Gastroesophageal sphincter (tissue), 4 donors: ENCODE measurements around the gene NR2F6. TPM values are rescaled to one million over a fixed set of nuclear protein-coding genes. Genes with fewer than 3 reads are reported as not detected.

ENCODE experiments used
- ATAC-seq: fragments of 150-250 bp; one replicate; pipeline ENCODE4 v1.9.1; 2016; ENCODE audit warnings: mild to moderate bottlenecking, moderate library complexity
- H3K27ac ChIP-seq, 4 donors: fragments of 200-600 bp; sonication (generic) in 3 of 4; 1 replicate in 3 of 4; 2 replicates in 1 of 4; pipeline ENCODE4 v1.5.1; 2016 to 2019
- H3K27me3 ChIP-seq: fragments of 200-600 bp; sonication (generic); one replicate; pipeline ENCODE4 v1.5.1; 2019
- H3K36me3 ChIP-seq, 2 donors: fragments of 200-600 bp; sonication (generic); one replicate each; pipeline ENCODE4 v1.5.1; 2019; ENCODE audit warnings: control low read depth in 1 of 2
- H3K4me1 ChIP-seq, 3 donors: fragments of 200-600 bp; sonication (generic); 1 replicate in 2 of 3; 2 replicates in 1 of 3; pipeline ENCODE4 v1.5.1; 2016 to 2019; ENCODE audit warnings: control low read depth in 2 of 3
- H3K4me3 ChIP-seq, 2 donors: fragments of 200-600 bp; sonication (generic); one replicate each; pipeline ENCODE4 v1.5.1; 2019; ENCODE audit warnings: mild to moderate bottlenecking in 1 of 2, moderate library complexity in 1 of 2
- H3K9me3 ChIP-seq, 3 donors: fragments of 200-600 bp; sonication (generic); one replicate each; pipeline ENCODE4 v1.5.1; 2017 to 2019; ENCODE audit warnings: control low read depth in 2 of 3
- EP300 ChIP-seq: sonication (generic); formaldehyde crosslinking; IDR thresholded peaks from one replicate; pipeline ENCODE4 v1.6.1; 2017; ENCODE audit warnings: antibody characterized with exemption, mild to moderate bottlenecking
- POLR2A ChIP-seq, 2 donors: fragments of 450-650 bp; IDR thresholded peaks; one replicate each; pipeline ENCODE4 v1.6.1; 2017; ENCODE audit warnings: antibody characterized with exemption in 2 of 2, mild to moderate bottlenecking in 2 of 2, moderate library complexity in 1 of 2
- POLR2AphosphoS5 ChIP-seq: sonication (generic); formaldehyde crosslinking; IDR thresholded peaks from one replicate; pipeline ENCODE4 v1.6.1; 2017; ENCODE audit warnings: antibody characterized with exemption
- WGBS, 2 donors: methylation state at CpG; one replicate each; pipeline ENCODE4 v1.1.5; 2018; ENCODE audit warnings: low coverage in 1 of 2; 5-methylcytosine and 5-hydroxymethylcytosine counted together
- total RNA-seq, 4 donors: library from RNA; depleted of rRNA; stranded (reverse); fragments of >200 nt; gene quantifications; one replicate each; pipeline ENCODE4 v1.1.0, GENCODE V29; 2016
- TF ChIP-seq, protein P1 (sequence below), 4 experiments: fragments of 200-600 bp in 2 of 4; fragments of 450-650 bp in 2 of 4; sonication (generic) in 1 of 4; IDR thresholded peaks; one replicate each; pipeline ENCODE4 v1.5.1; 2017 to 2019; ENCODE audit warnings: antibody characterized with exemption in 4 of 4, mild to moderate bottlenecking in 2 of 4, moderate library complexity in 2 of 4

NR2F6 gene
- total RNA-seq, 4 donors from 2014 or later: 33.9 to 71.9 (median 60.2) TPM

- no peak overlapping the region for H3K27ac ChIP-seq
- WGBS, 2 donors: 80 to 83% methylated on average over 1 to 2 of the region's 13 CpGs
- no peak overlapping the region for H3K4me3 ChIP-seq
- H3K27me3 ChIP-seq: no peaks in the 10 kb centered on the region
- TF ChIP-seq POLR2A (IDR thresholded peaks at IDR 0.05) (no peak), POLR2AphosphoS5 (no peak), EP300 (no peak)
- TF ChIP-seq, protein P1, sequence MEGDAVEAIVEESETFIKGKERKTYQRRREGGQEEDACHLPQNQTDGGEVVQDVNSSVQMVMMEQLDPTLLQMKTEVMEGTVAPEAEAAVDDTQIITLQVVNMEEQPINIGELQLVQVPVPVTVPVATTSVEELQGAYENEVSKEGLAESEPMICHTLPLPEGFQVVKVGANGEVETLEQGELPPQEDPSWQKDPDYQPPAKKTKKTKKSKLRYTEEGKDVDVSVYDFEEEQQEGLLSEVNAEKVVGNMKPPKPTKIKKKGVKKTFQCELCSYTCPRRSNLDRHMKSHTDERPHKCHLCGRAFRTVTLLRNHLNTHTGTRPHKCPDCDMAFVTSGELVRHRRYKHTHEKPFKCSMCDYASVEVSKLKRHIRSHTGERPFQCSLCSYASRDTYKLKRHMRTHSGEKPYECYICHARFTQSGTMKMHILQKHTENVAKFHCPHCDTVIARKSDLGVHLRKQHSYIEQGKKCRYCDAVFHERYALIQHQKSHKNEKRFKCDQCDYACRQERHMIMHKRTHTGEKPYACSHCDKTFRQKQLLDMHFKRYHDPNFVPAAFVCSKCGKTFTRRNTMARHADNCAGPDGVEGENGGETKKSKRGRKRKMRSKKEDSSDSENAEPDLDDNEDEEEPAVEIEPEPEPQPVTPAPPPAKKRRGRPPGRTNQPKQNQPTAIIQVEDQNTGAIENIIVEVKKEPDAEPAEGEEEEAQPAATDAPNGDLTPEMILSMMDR (IDR thresholded peaks at IDR 0.05): no peak
- no peak for ATAC-seq
- H3K4me1 ChIP-seq: peaks cover 3 to 15% (median 8%) of the 10 kb centered on the region in 3 donors
- H3K36me3 ChIP-seq: peaks cover 0 to 52% of the 10 kb centered on the region in 2 donors
- H3K9me3 ChIP-seq: no peaks in the 10 kb centered on the region
Measured at GRCh38 chr19:17268754-17269153, 23.0 kb upstream of the NR2F6 start.

- peak within 1 kb of the TSS; percentile 54 to 84 (median 75) for H3K27ac ChIP-seq
Measured at GRCh38 chr19:17266975-17267788, 21.5 kb upstream of the NR2F6 start, which contains the start of gene BABAM1. Gene BABAM1, plus strand, starts transcription at chr19:17267443. Its CDS starts 1,364 bp downstream, at chr19:17268807.

DNA sequence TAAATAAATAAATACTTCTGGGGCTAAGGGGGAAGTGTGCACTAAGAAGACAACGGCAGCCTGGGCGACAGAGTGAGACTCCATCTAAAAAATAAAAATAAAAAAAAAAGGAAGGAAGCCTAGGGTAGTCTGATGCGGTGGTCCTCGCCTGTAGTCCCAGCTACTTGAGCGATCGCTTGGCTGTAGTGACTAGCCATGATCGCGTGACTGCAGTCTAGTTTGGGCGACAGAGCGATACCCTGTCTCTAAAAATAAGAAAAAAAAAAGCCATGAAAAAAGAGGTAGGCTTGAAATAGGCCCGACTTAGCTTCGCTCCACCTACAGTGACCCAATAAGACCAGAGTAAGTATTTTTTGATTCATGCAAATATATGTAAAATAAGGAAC is 20.9 kb upstream of the NR2F6 start:
- no peak for TF ChIP-seq POLR2AphosphoS5
- Histone ChIP-seq H3K36me3 (peaks cover 0 to 31% of the 10 kb centered on the region in 2 donors), H3K4me3 (no peak overlapping the region), H3K9me3 (no peaks in the 10 kb centered on the region), H3K27me3 (no peaks in the 10 kb centered on the region), H3K27ac (peak overlapping the region in 3 of 4 donors; percentile 69 to 84 (median 81)), H3K4me1 (peaks cover 3 to 15% (median 8%) of the 10 kb centered on the region in 3 donors)
- no peak for ATAC-seq
- WGBS, 2 donors: 60 to 65% methylated on average over 5 to 12 of the region's 12 CpGs

More at GRCh38 chr19:17266975-17267788, 21.5 kb upstream of the NR2F6 start, which contains the start of gene BABAM1:
- 0% methylated on average over 10 to 18 of the region's 27 CpGs for WGBS, 2 donors
- peak; percentile 99 for ATAC-seq
- Histone ChIP-seq H3K36me3 (peaks cover 0 to 37% of the 10 kb centered on the region in 2 donors), H3K4me1 (peaks cover 3 to 15% (median 8%) of the 10 kb centered on the region in 3 donors), H3K27me3 (no peaks in the 10 kb centered on the region), H3K9me3 (no peaks in the 10 kb centered on the region), H3K4me3 (peak within 1 kb of the TSS; percentile 68 to 73)
- TF ChIP-seq EP300 (no peak), POLR2AphosphoS5 (peak; percentile 59), POLR2A (IDR thresholded peaks at IDR 0.05) (peak in 1 of 2 donors; percentile 24)
- TF ChIP-seq, protein P1 (IDR thresholded peaks at IDR 0.05): no peak

DNA sequence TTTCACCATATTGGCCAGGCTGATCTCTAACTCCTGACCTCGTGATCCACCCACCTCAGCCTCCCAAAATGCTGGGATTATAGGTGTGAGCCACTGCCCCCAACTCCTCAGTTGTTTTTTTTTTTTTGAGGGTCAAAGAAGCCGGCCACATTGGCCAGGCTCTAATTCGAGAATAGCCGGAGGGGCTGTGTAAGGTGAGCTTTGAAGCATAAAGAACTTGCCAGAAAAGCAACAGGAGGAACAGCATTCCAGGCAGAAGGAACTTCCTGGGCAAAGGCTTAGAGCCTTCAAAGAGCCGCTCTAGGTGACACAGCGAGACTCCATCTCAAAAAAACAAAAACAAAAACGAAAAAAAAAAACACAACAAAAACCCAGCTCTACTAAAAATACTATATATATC is 20.3 kb upstream of the NR2F6 start:
- Histone ChIP-seq H3K9me3 (no peaks in the 10 kb centered on the region), H3K27me3 (no peaks in the 10 kb centered on the region), H3K4me1 (peaks cover 3 to 15% (median 8%) of the 10 kb centered on the region in 3 donors), H3K36me3 (peaks cover 0 to 25% of the 10 kb centered on the region in 2 donors), H3K27ac (peak overlapping the region in 2 of 4 donors; percentile 81 to 84), H3K4me3 (no peak overlapping the region)
- TF ChIP-seq POLR2AphosphoS5 (no peak), EP300 (no peak), POLR2A (IDR thresholded peaks at IDR 0.05) (no peak)
- TF ChIP-seq, protein P1 (IDR thresholded peaks at IDR 0.05): no peak
- WGBS, 2 donors: 33 to 83% methylated on average over 1 to 4 of the region's 7 CpGs
- ATAC-seq: no peak

DNA sequence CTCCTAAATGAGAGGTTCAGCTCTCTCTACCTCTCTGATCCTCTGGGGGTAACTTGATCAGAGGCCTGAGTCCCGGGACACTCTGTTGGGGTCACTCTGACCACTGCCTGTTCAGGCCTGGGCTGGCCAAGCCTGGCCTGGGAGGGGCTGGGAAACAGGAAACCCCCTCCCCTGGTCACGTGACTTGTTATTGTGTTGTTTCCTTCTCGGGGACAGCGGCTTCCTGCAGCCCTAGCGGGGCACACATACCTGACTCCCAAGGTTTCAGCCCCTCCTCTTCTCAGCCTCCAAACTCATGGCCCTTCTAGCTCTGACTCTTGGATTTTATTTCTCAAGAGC is 18.9 kb upstream of the NR2F6 start, which contains the start of gene USHBP1:
Gene USHBP1 (minus strand): TSS at position 105 of the 339 bp plus-strand sequence. CDS start 446 bp downstream, outside the sequence.
- peak within 1 kb of the TSS in 3 of 4 donors; percentile 25 to 44 (median 34) for H3K27ac ChIP-seq
- peaks cover 0 to 2% (median 0%) of the 10 kb centered on the region in 3 donors for H3K9me3 ChIP-seq
- H3K36me3 ChIP-seq: peaks cover 0 to 11% of the 10 kb centered on the region in 2 donors
- no peak for ATAC-seq
- no peak for TF ChIP-seq POLR2AphosphoS5
- TF ChIP-seq, protein P1 (IDR thresholded peaks at IDR 0.05): no peak
- TF ChIP-seq POLR2A (IDR thresholded peaks at IDR 0.05): no peak
- peak within 1 kb of the TSS in 1 of 2 donors; percentile 41 for H3K4me3 ChIP-seq
- no peaks in the 10 kb centered on the region for H3K27me3 ChIP-seq
- H3K4me1 ChIP-seq: peaks cover 3 to 15% (median 8%) of the 10 kb centered on the region in 3 donors
- 17 to 67% methylated on average over 1 of the region's 5 CpGs for WGBS, 2 donors
